Mesenteric fat pad (tissue), 1 donor: ENCODE results near the gene SERINC3. TPM values are rescaled to one million over a fixed set of nuclear protein-coding genes. Genes with fewer than 3 reads are reported as not detected.

Source experiments
- total RNA-seq: library from RNA; stranded (reverse); fragmentation: NEBNext Ultra II Directional; extraction: Animal tissue kit (Norgen Biotek cat#: 25700); gene quantifications from one replicate; pipeline ENCODE4 v1.2.1, GENCODE V29; 2021
- donor health status: DM: yes; HTN: yes; CAD: no.

SERINC3 gene
- total RNA-seq, 1 donor from 2014 or later: 123 TPM

Other genes starting within 250 kb of the SERINC3 start
- 28.5 TPM for gene FITM2, start 210.9 kb downstream of the SERINC3 start, total RNA-seq
- gene R3HDML, start 185.0 kb downstream of the SERINC3 start, total RNA-seq: not detected
- 0.51 TPM for gene HNF4A, start 166.4 kb downstream of the SERINC3 start, total RNA-seq
- 19.8 TPM for gene TTPAL, start 46.2 kb downstream of the SERINC3 start, total RNA-seq
- 50.1 TPM for gene PKIG, start 60.5 kb upstream of the SERINC3 start, total RNA-seq
- gene ADA, start 129.6 kb upstream of the SERINC3 start, total RNA-seq: 12.2 TPM
- 51.5 TPM for gene CCN5, start 193.3 kb upstream of the SERINC3 start, total RNA-seq
- gene KCNK15, start 223.8 kb upstream of the SERINC3 start, total RNA-seq: 3.1 TPM